GM23248 (cell line): ENCODE results near the gene EPHA7. TPM values are rescaled to one million over a fixed set of nuclear protein-coding genes. Genes with fewer than 3 reads are reported as not detected.
A peak's percentile ranks its signal among the peaks of the same experiment; 100 is the strongest.

ENCODE experiments used
- DNase-seq: peaks from one replicate; pipeline ENCODE4 v3.0.0-alpha.2; 2015
- H2AFZ ChIP-seq: fragments of 200-600 bp; sonication (generic); 2 replicates; pipeline ENCODE4 v1.6.1; 2016; ENCODE audit warnings: antibody characterized with exemption
- H3F3A ChIP-seq: fragments of 200-600 bp; sonication (generic); 2 replicates; pipeline ENCODE4 v1.6.1; 2016; ENCODE audit warnings: mild to moderate bottlenecking, antibody characterized with exemption, mixed run types; ENCODE audit not compliant: insufficient read depth
- H3K27ac ChIP-seq: fragments of 200-600 bp; sonication (generic); 2 replicates; pipeline ENCODE4 v1.5.1; 2016; ENCODE audit warnings: mild to moderate bottlenecking
- H3K27me3 ChIP-seq: fragments of 200-600 bp; sonication (generic); replicated peaks from 2 replicates; pipeline ENCODE4 v1.6.1; 2016; ENCODE audit warnings: mild to moderate bottlenecking; ENCODE audit not compliant: insufficient read depth
- H3K36me3 ChIP-seq: fragments of 200-600 bp; sonication (generic); 2 replicates; pipeline ENCODE4 v1.6.1; 2016; ENCODE audit warnings: low read depth, mild to moderate bottlenecking
- H3K4me1 ChIP-seq: fragments of 200-600 bp; sonication (generic); 2 replicates; pipeline ENCODE4 v1.6.1; 2016; ENCODE audit warnings: mild to moderate bottlenecking; ENCODE audit not compliant: insufficient read depth
- H3K4me2 ChIP-seq: fragments of 200-600 bp; sonication (generic); one replicate; pipeline ENCODE4 v1.6.1; 2016; ENCODE audit warnings: mild to moderate bottlenecking; ENCODE audit not compliant: unreplicated experiment
- H3K4me3 ChIP-seq: fragments of 200-600 bp; sonication (generic); 2 replicates; pipeline ENCODE4 v1.5.1; 2016; ENCODE audit warnings: mild to moderate bottlenecking
- H3K79me2 ChIP-seq: fragments of 200-600 bp; sonication (generic); 2 replicates; pipeline ENCODE4 v1.6.1; 2016; ENCODE audit warnings: mild to moderate bottlenecking; ENCODE audit not compliant: insufficient read depth
- H3K9ac ChIP-seq: fragments of 200-600 bp; sonication (generic); 2 replicates; pipeline ENCODE4 v1.6.1; 2016; ENCODE audit warnings: mild to moderate bottlenecking
- H3K9me2 ChIP-seq: fragments of 200-600 bp; sonication (generic); 2 replicates; pipeline ENCODE4 v1.6.1; 2016; ENCODE audit warnings: mixed run types, mild to moderate bottlenecking, moderate library complexity; ENCODE audit not compliant: insufficient read depth
- H3K9me3 ChIP-seq: fragments of 200-600 bp; sonication (generic); one replicate; pipeline ENCODE4 v1.6.1; 2017; ENCODE audit warnings: low read depth
- H4K20me1 ChIP-seq: fragments of 200-600 bp; sonication (generic); 2 replicates; pipeline ENCODE4 v1.6.0; 2016; ENCODE audit not compliant: insufficient read depth
- EZH2 ChIP-seq: fragments of 200-600 bp; sonication (generic); IDR thresholded peaks from 2 replicates; pipeline ENCODE4 v1.6.1; 2018; ENCODE audit warnings: antibody characterized with exemption, mild to moderate bottlenecking; ENCODE audit not compliant: insufficient read depth, poor library complexity, severe bottlenecking
- EZH2phosphoT487 ChIP-seq: fragments of 200-600 bp; sonication (generic); IDR thresholded peaks from 2 replicates; pipeline ENCODE4 v1.6.1; 2018; ENCODE audit warnings: antibody characterized with exemption, moderate library complexity, mild to moderate bottlenecking, low read depth; ENCODE audit not compliant: insufficient read depth
- WGBS, 2 experiments: methylation state at CpG; one replicate each; pipeline ENCODE4 v1.1.6; 2015 to 2017; ENCODE audit warnings: low lambda C conversion rate in 2 of 2, low coverage in 1 of 2; ENCODE audit errors: missing lambda C conversion rate in 2 of 2; 5-methylcytosine and 5-hydroxymethylcytosine counted together
- in situ Hi-C: fragments of 300-500 bp; cut with MboI; formaldehyde crosslinking; loops from 2 replicates; pipeline ENCODE4 v1.15.0; 2020
- polyA plus RNA-seq: library from polyadenylated mRNA; unstranded; fragments of >200 nt; fragmentation: Nextera tagmentation; extraction: Ambion mirVana; gene quantifications from 2 replicates; pipeline ENCODE4 v1.2.1, GENCODE V29; 2016
- total RNA-seq: library from RNA; depleted of rRNA; stranded (reverse); fragments of >200 nt; shearing (Covaris generic); gene quantifications from 2 replicates; pipeline ENCODE4 v1.2.3, GENCODE V29; 2014; rRNA removed

EPHA7 gene
- total RNA-seq (not detected in 2 replicates), polyA plus RNA-seq (not detected in 2 replicates)

DNA sequence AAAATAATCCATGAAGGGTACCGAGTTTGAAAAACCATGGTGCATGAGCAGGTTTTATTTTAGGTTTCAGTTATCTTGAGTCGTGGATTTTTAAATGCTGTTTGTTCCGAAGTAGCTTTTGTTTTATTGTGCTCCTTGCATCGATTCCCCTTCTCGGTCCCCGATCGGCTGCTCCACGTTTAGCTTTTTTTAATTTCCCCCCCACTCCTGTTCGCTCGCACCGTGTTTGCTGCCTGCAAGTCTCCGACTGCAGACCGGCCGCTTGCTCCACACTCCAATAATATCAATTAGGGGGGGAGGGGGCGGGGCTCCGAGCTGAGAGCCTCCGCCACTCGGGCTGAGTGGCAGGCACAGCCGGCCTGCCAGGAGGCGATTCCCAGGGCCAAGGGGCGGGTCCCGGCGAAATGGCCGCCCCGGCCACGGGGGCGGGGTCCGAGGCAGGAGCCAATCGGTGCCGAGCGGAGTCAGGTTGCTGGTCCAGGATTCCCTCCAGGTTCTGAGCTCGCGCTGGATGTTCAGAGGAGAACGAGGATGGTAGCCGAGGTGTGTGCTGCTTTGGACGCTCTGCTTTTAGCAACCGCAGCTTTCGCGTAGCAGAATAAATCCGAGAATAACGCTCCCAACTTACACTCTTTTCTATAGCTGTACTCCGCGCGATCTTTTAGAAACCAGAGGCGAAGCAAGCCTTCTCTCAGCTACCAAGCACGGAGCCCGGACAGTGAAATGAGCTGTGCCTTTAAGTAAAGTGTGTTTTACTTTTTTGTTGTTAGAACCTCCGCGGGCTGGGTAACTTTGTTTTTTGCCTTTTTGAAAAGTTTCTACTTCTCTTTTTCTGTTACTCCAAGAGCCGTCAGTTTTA is at the start of gene EPHA7:
TSS of gene EPHA7 (minus strand) at position 256 of the 859 bp plus-strand sequence. CDS start at position 38, 218 bp downstream.
- TF ChIP-seq EZH2phosphoT487, result no peak
- peak; percentile 70 for TF ChIP-seq EZH2
- no peaks in the 10 kb centered on the region for H4K20me1 ChIP-seq
- H3K27me3 ChIP-seq, result peaks cover 68% of the 10 kb centered on the region
- peak within 1 kb of the TSS; percentile 62 for H3K4me3 ChIP-seq
- peaks cover 4% of the 10 kb centered on the region; the same call in 1 of the 2 replicates for H3K4me1 ChIP-seq
- no peaks in the 10 kb centered on the region for H3K9me2 ChIP-seq
- DNase-seq, result peak; percentile 84
- H3F3A ChIP-seq, result no peaks in the 10 kb centered on the region
- in situ Hi-C loops, result no loop called here
- H3K9ac ChIP-seq, result no peak within 1 kb of the TSS
- no peaks in the 10 kb centered on the region for H3K9me3 ChIP-seq
- 2 to 4% methylated on average over 33 to 50 of the region's 50 CpGs for WGBS, 2 experiments
- H3K36me3 ChIP-seq, result no peaks in the 10 kb centered on the region
- H3K27ac ChIP-seq, result no peak within 1 kb of the TSS
- no peaks in the 10 kb centered on the region for H3K79me2 ChIP-seq
- H3K4me2 ChIP-seq, result peak within 1 kb of the TSS; percentile 60
- peak within 1 kb of the TSS; percentile 61 for H2AFZ ChIP-seq

DNA sequence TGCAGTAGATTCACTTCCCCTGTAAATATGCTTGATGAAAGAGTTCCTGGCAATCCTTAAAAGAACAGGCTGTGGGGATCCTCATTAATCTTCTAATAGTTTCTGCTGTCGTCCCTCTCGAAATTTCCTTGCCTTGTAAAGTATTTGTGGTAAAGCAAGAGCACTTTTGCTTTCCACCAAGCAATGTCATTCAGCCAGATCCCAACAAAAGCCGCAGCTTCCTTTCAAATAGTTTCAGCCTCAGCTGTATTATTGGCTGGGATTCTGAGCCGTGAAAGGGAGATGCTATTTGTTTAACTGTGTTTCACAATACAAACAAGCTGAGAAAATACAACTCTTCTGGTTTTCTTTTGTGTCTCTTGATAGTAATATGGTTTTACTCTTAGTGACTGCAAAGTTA is 48.9 kb upstream of the EPHA7 start:
- Histone ChIP-seq H3K27me3 (no peaks in the 10 kb centered on the region), H3K4me2 (no peak overlapping the region), H4K20me1 (no peaks in the 10 kb centered on the region), H3K4me1 (no peaks in the 10 kb centered on the region), H3K4me3 (no peak overlapping the region), H3K79me2 (no peaks in the 10 kb centered on the region), H3K36me3 (no peaks in the 10 kb centered on the region), H3K9me2 (no peaks in the 10 kb centered on the region), H3K9me3 (no peaks in the 10 kb centered on the region), H3K9ac (no peak overlapping the region), H3F3A (no peaks in the 10 kb centered on the region), H2AFZ (no peak overlapping the region), H3K27ac (no peak overlapping the region)
- WGBS, 2 experiments, result 1% methylated on average over 4 of the region's 4 CpGs
- no peak for DNase-seq
- TF ChIP-seq EZH2phosphoT487 (no peak), EZH2 (no peak)
- in situ Hi-C loops, result no loop called here

DNA sequence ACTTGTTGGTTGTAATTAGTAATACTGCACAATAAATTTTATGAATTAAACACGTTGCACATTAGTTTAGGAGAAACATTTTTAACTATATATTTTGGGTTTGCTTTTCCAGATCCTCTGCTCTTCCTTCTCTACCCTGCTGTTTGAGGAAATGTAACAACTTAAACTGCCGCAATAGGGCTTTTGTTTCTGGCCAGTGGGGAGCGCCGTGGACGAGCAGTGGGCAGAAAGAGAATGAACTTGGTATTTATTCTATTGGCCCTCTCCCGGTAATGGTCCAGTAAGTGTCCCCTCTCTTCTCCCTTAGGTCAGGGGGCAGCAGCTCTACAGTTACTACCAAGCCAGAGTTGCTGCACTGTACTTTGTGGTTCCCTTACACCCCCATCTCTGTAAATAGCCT is 35.2 kb upstream of the EPHA7 start:
- Histone ChIP-seq H3K9me3 (no peaks in the 10 kb centered on the region), H2AFZ (no peak overlapping the region), H4K20me1 (no peaks in the 10 kb centered on the region), H3K36me3 (no peaks in the 10 kb centered on the region), H3K9me2 (no peaks in the 10 kb centered on the region), H3K27ac (no peak overlapping the region), H3K9ac (no peak overlapping the region), H3K79me2 (no peaks in the 10 kb centered on the region), H3K4me3 (no peak overlapping the region), H3K4me2 (no peak overlapping the region), H3F3A (no peaks in the 10 kb centered on the region), H3K4me1 (no peaks in the 10 kb centered on the region), H3K27me3 (no peaks in the 10 kb centered on the region)
- in situ Hi-C loops, result no loop called here
- 39 to 43% methylated on average over 6 of the region's 6 CpGs for WGBS, 2 experiments
- TF ChIP-seq EZH2phosphoT487, result no peak
- no peak for TF ChIP-seq EZH2
- DNase-seq, result no peak

GRCh38 chr6:93453956-93454355 is 34.6 kb upstream of the EPHA7 start:
- no peaks in the 10 kb centered on the region for H3K36me3 ChIP-seq
- H2AFZ ChIP-seq, result no peak overlapping the region
- no peaks in the 10 kb centered on the region for H3F3A ChIP-seq
- no peaks in the 10 kb centered on the region for H3K9me3 ChIP-seq
- 27 to 31% methylated on average over 3 of the region's 3 CpGs for WGBS, 2 experiments
- in situ Hi-C loops, result no loop called here
- no peak overlapping the region for H3K9ac ChIP-seq
- H3K4me1 ChIP-seq, result no peaks in the 10 kb centered on the region
- no peak overlapping the region for H3K4me3 ChIP-seq
- H3K79me2 ChIP-seq, result no peaks in the 10 kb centered on the region
- no peaks in the 10 kb centered on the region for H3K9me2 ChIP-seq
- no peaks in the 10 kb centered on the region for H3K27me3 ChIP-seq
- no peaks in the 10 kb centered on the region for H4K20me1 ChIP-seq
- no peak overlapping the region for H3K27ac ChIP-seq
- no peak for DNase-seq
- TF ChIP-seq EZH2phosphoT487 (no peak), EZH2 (no peak)
- H3K4me2 ChIP-seq, result no peak overlapping the region
